HCT116 (cell line): Measurements from ENCODE around the gene TGM4.

Source experiments
- CBX3 ChIP-seq: IDR thresholded peaks from 2 replicates; pipeline ENCODE4 v1.6.1; 2012; ENCODE audit warnings: low read depth
- EZH2 ChIP-seq: fragments of 200-600 bp; sonication (generic); IDR thresholded peaks from 2 replicates; pipeline ENCODE4 v1.6.1; 2017; ENCODE audit warnings: antibody characterized with exemption, mixed run types
- POLR2A ChIP-seq: IDR thresholded peaks from 2 replicates; pipeline ENCODE4 v1.7.0; 2011; ENCODE audit warnings: borderline replicate concordance; ENCODE audit not compliant: insufficient read depth, insufficient read length; ENCODE audit errors: extremely low read depth
- SRF ChIP-seq: IDR thresholded peaks from 2 replicates; pipeline ENCODE4 v1.6.1; 2012; ENCODE audit warnings: low read depth
- TF ChIP-seq, protein P1 (sequence below), 3 experiments: fragments of 200-600 bp in 1 of 3; sonication (generic) in 1 of 3; IDR thresholded peaks in 2 of 3; conservative IDR thresholded peaks in 1 of 3; 2 replicates each; pipeline ENCODE4 v1.5.1; 2012 to 2017; ENCODE audit warnings: low read depth in 2 of 3, low read length in 2 of 3, antibody characterized with exemption in 1 of 3, borderline replicate concordance in 1 of 3, control low read depth in 1 of 3, mild to moderate bottlenecking in 1 of 3, mixed read lengths in 1 of 3, mixed run types in 1 of 3, moderate library complexity in 1 of 3; ENCODE audit not compliant: insufficient read depth in 1 of 3

DNA sequence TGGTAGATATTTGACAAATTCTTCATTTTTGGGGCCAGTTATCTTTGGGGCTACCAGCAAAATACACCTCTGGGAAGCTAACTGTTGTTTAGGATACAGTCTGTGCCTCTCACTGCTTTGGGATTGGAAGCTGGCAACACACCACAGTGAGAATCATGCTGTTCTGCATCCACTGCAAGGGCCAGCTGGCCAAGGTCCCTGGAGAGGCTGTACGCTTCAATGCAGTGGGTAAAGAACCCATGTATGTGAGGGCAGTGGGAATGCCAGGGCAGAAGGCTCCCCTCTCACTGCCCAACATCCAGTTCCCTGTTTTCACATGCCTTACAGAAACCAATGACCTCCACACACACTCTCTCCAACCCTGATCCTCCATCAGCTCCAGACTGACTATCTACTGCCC is 81.5 kb downstream of the TGM4 start:
- TF ChIP-seq, protein P1, sequence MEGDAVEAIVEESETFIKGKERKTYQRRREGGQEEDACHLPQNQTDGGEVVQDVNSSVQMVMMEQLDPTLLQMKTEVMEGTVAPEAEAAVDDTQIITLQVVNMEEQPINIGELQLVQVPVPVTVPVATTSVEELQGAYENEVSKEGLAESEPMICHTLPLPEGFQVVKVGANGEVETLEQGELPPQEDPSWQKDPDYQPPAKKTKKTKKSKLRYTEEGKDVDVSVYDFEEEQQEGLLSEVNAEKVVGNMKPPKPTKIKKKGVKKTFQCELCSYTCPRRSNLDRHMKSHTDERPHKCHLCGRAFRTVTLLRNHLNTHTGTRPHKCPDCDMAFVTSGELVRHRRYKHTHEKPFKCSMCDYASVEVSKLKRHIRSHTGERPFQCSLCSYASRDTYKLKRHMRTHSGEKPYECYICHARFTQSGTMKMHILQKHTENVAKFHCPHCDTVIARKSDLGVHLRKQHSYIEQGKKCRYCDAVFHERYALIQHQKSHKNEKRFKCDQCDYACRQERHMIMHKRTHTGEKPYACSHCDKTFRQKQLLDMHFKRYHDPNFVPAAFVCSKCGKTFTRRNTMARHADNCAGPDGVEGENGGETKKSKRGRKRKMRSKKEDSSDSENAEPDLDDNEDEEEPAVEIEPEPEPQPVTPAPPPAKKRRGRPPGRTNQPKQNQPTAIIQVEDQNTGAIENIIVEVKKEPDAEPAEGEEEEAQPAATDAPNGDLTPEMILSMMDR (IDR thresholded peaks at IDR 0.05 in 2 of 3, conservative IDR thresholded peaks at IDR 0.05 in 1 of 3; ENCODE audit: borderline replicate concordance in 1 of 3, insufficient read depth in 1 of 3, low read depth in 2 of 3, low read length in 2 of 3): no peak
- TF ChIP-seq EZH2 (no peak), SRF (no peak), CBX3 (no peak), POLR2A (no peak)
